UCSD-AML1 (cell line): Measurements from ENCODE around the gene BRWD1.
A peak's percentile ranks its signal among the peaks of the same experiment; 100 is the strongest.

Source experiments
- DNase-seq: peaks from one replicate; lab custom pipeline; 2025; ENCODE audit not compliant: unreplicated experiment; lab: John Stamatoyannopoulos, UW

The BRWD1 gene

DNA sequence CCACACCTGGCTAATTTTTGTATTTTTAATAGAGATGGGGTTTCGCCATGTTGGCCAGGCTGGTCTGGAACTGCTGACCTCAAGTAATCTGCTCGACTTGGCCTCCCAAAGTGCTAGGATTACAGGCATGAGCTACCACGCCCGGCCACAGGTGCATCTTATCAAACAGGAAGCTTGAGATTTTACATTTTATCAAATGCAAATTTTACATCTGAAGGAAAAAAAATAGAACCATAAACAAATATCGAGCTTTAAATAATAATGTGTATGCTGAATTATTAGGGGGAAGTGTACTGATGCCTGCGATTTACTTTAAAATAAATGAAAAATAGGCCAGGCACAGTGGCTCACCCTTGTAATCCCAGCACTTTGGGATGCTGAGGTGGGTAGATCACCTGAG, 16.6 kb upstream of the BRWD1 start:
- no peak for DNase-seq

DNA sequence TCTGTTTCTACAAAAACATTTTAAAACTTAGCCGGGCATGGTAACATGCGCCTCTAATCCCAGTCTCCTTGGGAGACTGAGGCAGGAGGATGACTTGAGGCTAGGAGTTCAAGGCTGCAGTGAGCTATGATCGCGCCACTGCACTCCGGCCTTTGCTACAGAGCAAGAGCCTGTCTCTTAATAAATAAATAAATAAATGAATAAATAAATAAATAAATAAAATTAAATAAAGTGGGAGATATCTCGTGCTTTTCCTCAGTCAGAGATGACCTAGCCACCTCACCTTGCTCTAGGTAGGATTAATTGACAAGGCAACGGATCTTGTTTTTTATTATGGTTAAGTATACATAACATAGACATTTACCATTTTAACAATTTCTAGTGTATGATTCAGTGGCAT, 14.3 kb upstream of the BRWD1 start:
- DNase-seq: no peak

DNA sequence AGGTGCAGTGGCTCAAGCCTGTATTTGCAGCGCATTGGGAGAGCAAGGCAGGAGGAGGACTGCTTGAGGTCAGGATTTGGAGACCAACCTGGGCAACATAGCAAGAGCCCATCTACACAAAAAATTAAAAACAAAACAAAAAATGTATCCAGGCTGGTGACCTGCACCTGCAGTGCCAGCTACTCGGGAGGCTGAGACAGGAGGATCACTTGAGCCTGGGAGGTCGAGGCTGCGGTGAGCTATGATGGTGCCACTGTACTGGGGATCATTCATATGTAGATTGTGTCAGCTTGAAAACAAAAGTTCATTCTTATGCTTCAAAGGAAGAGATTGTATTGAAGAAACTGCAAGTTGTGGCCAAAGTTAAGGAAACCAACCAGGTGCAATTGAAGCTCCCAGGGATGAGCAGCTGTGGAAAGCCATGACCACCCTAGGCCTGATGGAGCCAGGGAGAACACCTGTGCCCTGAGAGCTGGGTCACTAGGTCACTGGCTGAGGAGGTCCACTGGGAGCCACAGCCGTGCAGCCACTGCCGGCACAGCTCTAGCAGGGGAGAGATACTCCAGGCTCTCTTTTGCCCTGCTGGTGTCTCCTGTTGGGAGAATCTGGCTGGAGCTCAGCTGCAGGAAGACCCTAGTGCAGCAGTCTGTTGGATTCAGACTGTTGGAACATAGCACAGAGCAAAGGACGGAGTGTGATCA, 13.3 kb upstream of the BRWD1 start:
- DNase-seq: no peak

DNA sequence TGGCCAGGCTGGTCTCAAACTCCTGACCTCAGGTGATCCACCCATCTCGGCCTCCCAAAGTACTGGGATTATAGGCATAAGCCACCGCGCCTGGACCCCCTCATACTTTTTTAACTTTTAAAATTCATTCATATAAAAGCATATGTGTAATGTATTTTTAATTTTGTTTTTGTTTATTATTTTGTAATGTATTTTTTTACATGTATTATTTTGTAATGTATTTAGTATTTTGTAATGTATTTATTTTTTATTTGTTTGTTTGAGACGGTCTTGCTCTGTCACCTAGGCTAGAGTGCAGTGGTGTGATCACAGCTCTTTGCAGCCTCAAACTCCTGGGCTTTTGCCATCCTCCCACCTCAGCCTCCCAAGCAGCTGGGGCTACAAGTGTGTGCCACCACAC, 12.0 kb upstream of the BRWD1 start:
- no peak for DNase-seq

DNA sequence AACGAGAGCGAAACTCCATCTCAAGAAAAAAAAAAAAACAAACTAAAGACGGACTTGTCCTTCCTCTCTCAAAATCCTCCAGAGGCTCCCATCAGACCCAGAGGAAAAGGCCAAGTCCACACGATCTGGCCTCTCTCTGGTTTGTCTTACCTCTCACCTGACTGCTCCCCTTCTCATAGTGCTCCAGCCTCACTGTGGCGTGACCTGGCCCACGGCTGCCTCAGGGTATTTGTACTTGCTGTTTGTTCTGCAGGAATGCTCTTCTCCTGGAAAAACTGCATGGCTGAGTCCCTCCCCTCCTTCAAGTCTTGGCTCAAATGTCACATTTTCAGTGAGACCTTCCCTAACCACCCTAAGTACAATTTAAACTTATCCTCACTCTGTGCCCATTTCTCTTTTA, 8.0 kb upstream of the BRWD1 start:
- no peak for DNase-seq

DNA sequence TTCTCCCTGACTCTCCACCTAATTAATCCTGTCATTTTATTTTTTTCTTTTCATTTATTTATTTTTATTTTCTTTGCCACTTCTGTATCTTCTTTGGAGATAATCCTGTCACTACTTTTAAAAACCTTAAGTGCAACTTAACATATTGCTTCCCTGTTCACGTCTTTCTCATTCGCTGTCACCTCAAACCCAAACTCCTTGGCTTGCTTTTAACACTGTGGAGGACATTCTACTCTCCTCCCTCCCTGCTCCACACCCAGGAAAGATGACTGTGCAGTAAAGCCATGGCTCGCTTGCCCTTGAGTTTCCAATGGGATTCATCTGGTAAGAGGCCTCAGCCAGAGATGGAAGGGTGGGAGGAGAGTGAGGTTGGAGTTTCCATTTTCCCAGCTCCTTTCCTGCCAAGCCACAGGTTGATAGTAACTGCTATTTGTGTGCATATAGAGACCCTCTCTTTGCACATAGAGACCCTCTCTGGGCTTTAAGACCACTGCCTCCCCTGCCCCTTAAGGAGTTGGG, 6.4 kb upstream of the BRWD1 start:
- no peak for DNase-seq

DNA sequence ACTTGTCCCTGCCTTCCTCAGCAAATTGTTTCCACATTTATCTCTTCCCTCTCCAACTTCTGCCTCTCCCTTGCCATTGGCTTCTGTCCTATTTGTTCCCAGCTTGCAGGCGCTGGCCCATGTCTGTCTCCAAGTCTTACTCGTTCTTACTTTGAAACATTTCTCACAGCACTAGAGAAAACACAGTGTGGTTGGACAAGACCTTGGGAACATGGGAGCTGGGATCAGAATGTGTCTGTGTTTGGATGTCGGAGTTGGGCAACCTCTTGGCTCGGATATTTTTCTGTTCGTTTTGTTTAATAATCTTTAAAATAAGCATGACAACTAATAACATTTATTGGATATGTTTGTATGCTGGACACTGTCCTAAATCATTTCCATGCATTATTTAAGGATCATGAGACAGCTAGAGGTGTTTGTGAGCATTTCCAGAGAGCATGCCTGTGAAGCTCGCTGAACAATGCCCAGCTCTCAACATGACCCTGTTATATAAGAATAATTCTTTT, 5.9 kb upstream of the BRWD1 start:
- DNase-seq: no peak

DNA sequence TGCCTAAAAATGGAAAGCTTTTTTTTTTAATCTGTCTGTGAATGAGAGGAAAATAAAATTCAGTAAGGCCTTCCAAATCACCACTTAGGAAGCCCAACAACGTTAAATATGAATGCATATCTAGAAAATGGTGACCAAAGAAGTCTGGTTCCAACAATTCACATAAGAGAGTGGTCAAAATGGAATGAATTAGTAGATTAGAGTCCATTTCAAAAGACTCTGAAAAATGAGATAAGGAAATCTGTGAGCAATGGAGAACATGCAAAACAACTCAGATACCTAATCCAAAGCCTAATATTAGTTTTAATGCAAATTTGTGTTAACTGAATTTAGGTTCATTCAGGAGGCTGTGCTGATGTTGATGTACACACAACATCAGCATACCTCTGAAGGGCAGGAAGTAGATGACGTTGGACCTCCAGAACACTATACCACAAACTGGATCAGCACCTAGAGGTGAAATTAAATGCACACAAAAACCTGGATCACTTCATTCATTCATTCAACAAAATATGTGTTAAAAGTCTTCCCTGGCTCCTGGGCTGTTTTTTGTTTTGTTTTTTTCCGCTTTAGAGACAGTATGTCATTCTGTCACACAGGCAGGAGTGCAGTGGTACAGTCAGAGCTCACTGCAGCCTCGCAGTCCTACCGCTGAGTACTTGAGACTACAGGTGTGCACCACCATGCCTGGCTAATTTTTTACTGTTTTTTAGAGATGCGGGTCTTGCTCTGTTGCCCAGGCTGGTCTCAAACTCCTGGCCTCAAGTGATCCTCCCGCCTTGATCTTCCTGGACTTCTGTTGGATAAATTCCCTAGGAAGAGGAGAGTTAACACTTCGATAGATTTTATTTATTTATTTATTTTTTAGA, 4.9 kb upstream of the BRWD1 start:
- DNase-seq: no peak

DNA sequence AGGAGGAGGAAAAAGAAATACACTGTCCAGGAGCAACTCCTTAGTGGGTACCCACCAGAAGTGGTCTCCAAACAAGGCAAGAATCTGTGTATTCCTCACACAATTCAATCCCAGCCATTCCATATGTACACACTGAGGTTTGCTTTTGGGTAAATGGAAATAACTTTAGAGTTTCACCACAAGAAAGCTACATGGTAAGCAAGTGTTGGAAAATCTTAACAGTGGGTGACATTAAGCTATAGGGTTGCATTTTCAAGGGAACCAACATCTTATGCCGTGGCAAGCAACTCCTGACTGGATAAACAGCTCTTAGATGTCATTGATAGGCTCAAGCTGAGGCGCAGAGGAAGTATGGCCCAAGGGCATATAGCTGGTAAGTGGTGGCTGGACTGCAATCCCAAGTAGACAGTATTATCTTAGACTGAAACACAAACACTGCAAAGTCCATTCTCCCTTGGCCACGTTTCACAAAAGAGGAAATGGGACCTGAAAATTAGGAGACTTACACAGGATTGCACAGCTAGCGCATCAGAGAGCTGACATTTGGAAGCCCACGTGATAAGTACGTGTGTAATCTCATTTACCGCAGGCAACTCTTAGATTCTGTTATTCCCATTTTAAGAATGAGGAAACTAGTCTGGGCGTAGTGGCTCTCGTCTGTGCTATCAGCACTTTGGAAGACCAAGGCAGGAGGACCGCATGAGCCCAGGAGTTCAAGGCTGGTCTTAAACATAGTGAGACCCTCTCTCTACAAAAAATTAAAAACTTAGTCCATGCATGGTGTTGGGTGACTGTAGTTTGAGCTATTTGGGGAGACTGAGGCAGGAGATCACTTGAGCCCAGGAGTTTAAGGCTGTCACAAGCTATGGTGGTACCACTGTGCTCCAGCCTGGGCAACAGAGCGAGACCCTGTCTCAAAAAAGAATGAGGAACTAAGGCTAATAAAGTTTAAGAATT, 4.0 kb upstream of the BRWD1 start:
- DNase-seq: no peak

DNA sequence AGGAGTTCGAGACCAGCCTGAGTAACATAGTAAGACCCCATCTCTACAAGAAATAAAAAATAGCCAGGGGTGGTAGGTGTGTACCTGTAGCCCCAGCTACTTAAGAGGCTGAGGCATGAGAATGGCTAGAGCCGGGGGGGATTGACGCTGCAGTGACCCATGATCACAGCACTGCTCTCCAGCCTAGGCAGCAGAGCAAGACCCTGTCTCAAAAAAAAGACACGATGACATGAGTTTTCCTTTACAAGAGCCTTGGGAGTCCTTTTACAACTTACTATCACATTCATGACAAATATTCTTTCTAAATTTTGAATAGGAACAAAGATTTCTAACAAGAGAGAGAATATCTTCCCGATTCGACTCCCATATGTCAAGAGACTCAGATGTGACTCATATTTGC, 3.3 kb upstream of the BRWD1 start:
- no peak for DNase-seq

DNA sequence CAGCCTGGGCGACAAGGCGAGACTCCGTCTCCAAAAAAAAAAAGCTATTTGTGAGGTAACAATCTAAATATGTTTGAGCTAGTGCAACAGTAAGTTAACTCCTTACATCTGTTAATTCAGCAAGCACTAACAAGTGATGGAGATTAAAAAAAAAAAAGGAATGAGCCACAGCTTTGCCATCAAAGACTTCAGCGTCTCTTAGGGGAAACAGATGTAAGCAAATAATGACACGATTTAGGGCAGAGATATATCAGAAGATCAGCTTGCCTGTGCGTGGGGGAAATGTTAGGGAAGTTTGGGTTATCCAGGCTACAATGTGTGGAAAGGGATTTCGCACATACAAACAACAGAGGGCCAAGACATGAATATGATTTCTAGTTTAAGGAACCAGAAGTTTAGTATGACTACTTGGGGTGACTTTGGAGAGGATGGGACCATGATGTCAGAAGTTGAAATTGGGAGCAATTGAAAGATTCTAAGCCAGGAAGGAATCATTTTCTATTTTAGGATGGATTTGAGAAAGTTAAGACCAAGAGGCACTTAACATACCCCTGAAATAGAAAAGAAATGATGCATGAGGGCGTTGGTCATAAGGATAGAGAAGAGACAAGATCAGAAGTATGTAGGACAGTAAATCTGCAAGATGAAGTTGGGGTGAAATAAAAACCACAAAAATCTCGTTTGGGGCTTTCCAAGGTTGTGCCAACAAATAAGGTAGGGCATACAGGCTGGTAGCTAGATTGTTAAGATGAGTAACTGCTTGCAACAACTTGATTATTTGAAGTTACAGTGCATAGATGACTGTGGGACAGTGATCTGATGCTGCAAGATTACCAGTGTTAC, 2.4 kb upstream of the BRWD1 start:
- no peak for DNase-seq

DNA sequence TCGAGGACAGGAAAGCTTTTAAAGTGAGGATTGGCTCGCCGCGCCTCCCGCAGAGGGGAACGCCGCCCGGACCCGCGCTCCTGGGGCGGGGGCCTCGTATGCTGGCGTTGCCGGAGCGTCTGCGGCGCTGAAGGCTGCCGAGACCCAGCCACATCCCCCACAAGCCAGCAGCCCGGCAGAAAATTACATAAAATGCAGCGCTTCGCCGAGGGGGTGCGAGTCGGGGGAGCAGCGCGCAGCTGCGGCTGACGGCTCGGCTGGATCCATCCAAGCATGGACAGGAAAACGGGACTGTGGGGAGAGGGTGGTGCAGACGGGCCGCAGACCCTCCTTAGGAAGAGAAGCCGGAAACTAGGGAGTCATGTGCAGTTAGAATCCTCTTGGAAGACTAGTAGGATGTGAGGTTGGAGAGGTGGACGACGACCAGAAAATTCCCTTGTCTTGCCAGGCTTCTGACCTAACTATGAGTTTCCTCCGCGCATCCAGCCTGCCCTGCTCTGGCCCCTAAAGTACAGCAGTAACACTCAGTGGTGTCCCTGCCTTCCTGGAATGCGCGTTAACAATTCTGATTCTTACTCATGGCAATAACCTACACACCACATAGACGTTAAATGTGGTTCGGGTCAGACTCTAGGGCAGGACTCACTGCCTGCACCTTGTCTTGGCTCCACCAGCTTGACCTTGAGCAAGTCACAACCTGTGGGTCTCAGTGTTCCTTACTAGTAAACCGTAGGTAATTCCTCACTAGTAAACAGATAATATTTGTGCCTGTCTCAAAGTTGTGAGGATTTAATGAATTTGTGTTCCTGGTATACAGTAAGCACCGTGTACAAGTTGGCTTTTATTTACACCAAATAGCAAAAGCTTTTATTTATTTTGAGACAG, 953 bp upstream of the BRWD1 start:
- peak; percentile 73 for DNase-seq

DNA sequence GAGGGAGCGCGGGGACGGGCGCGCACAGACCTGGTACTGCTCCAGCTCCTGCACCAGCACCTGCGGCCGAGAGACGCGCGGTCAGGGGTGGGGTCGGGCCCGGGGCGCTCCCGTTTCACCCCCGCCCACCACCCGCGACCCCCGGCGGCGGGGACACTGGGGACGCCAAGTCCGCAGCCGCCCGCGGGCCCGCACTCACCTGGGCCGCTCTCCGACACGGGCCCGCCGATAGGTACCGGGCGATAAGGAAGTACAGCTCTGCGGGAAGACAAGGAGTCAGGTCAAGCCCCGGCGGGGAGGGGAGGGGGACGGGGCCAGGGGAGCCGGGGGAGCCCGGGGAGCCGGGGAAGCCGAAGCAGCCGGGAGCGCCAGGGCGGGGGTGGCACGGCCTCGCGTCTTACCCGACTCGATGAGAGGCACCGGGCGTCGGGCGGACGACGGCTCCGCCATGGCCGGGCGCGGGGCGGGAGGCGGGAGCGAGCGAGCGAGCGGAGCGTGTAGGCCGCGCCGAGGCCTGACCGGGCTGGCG, 326 bp downstream of the BRWD1 start:
- no peak for DNase-seq

DNA sequence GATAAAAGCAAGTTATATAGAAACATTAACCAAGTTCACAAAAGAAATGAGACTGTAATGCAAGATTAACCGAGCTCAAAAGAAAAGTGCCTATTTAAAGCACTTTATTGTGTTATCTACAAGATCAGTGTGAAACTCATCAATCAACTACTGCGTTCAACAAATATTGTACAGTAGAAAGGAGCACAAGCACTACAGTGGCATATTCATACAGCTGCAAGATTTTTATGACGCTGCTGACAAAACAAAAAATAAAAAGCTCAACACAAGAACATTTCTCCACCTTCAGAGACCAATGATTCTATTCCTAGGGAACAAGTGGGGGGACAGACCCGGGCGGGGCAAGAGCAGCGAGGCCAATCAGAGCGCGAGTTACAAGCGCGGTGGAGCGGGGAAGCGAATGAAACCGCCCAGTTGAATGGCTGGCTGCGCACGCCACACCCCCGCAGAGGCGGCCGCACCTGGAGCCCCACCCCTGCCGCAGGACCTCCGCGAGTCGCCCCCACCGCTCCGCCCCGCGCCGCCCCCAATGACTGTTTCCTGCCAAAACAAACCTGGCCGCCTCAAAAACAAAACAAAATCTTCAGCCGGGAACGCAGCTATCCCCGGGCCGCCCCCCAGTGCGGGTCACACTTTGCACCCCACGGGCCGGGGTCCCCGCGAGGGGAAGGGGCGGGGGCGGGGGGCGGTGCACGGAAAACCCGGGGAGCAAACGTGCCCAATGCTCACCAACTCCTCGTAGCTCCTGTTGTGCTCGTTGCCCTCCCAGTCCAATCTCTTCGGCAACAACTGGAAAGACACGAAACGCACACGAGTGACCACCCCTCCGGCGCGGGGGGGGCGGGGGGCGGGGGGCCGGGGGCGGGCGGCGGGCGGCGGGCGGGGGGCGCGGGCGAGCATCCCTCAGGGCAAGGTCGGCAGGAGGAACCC, 1.1 kb downstream of the BRWD1 start:
- peak; percentile 92 for DNase-seq

DNA sequence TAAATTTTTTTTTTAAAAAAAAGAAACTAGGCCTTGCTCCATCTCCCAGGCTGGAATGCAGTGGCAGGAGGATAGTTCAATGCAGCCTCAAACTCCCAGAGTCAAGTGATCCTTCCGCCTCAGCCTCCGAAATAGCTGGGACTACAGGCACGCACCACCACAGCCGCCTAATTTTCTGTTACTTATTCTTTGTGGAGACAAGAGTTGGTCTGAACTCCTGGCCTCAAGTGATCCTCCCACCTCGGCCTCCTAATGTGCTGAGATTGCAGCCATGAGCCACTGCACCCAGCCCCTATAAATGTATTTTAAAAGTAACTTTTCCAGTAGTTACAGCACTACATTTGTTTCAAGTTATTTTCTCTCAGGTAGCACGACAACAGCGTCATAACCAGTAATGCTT, 2.3 kb downstream of the BRWD1 start:
- DNase-seq: no peak

DNA sequence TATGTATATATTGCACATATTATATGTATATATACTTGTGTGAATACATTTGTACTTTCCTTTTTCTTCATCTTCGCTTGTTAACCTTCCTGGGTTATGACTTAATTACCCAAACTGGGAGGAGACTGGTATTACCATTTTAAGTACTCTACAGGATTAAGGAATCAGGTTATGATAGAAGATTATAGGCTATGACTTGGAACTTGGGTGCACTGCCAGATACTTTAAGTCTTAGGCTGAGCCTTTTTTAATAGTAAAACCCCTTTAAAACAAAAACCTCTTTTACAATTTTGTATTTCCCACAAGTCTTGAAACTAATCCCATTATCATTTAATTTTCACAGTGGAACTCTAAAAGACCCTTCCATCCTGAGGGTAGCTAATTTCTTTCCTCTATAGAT, 6.0 kb downstream of the BRWD1 start:
- no peak for DNase-seq

DNA sequence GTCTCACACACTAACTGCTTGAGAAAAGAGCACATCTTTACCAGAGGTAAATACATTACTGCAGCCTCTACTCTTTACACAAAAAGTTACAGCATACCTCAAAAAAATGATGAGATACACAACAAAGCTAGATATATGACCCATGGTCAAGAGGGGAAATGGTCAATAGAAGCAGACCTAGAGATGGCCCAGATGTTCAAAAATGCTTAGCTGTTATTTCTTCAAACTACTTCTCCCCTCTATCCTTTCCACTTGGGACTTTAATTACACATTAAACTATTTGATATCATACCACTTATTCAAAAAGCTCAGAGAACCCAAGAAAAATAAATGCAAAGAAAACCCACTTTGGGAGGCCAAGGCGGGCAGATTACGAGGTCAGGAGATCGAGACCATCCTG, 12.8 kb downstream of the BRWD1 start:
- no peak for DNase-seq

DNA sequence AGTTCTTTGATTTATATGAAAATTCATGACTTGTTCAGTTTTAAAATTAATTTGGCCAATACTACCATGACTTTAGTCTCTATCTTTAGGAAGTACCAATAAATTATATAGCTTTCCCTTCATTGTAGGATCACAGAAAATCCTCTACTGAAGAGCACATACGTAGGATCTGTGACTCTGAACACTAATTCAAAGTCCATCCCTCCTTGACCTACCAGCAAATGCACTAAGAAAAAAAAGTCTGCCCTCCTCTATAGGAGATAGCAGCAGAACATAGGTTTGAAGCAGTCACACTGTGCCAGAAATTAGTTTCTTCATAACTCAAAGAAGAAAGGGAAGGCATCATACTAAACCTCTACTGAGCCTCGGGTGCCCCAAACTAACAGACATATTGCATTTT, 16.5 kb downstream of the BRWD1 start:
- no peak for DNase-seq
